ENCODE measurements around the gene PTPN4.

GRCh38 chr2:119731983-119732382 lies 27.7 kb upstream of the PTPN4 start:
- TF ChIP-seq, protein P1, sequence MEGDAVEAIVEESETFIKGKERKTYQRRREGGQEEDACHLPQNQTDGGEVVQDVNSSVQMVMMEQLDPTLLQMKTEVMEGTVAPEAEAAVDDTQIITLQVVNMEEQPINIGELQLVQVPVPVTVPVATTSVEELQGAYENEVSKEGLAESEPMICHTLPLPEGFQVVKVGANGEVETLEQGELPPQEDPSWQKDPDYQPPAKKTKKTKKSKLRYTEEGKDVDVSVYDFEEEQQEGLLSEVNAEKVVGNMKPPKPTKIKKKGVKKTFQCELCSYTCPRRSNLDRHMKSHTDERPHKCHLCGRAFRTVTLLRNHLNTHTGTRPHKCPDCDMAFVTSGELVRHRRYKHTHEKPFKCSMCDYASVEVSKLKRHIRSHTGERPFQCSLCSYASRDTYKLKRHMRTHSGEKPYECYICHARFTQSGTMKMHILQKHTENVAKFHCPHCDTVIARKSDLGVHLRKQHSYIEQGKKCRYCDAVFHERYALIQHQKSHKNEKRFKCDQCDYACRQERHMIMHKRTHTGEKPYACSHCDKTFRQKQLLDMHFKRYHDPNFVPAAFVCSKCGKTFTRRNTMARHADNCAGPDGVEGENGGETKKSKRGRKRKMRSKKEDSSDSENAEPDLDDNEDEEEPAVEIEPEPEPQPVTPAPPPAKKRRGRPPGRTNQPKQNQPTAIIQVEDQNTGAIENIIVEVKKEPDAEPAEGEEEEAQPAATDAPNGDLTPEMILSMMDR (IDR thresholded peaks at IDR 0.05): no peak
- TF ChIP-seq POLR2AphosphoS5 (IDR thresholded peaks at IDR 0.05): no peak
